ENCODE results near the gene TMPRSS9.

GRCh38 chr19:2340496-2341243, 19.4 kb upstream of the TMPRSS9 start:
- no peak for TF ChIP-seq TEAD4 (IDR thresholded peaks at IDR 0.05)
- no peak for TF ChIP-seq RAD21 (IDR thresholded peaks at IDR 0.05; ENCODE audit: low read depth)
- TF ChIP-seq REST (IDR thresholded peaks at IDR 0.05; ENCODE audit: low read depth) = no peak
- no peak for TF ChIP-seq CREB1 (IDR thresholded peaks at IDR 0.05; ENCODE audit: low read depth)
- no peak for TF ChIP-seq YY1 (IDR thresholded peaks at IDR 0.05; ENCODE audit: low read depth)
- no peak for TF ChIP-seq TCF12 (IDR thresholded peaks at IDR 0.05; ENCODE audit: low read depth)
- no peak for TF ChIP-seq EP300 (IDR thresholded peaks at IDR 0.05; ENCODE audit: borderline replicate concordance)
- no peak for TF ChIP-seq FOXM1 (IDR thresholded peaks at IDR 0.05; ENCODE audit: borderline replicate concordance, low read depth)
- no peak for TF ChIP-seq EGR1 (IDR thresholded peaks at IDR 0.05)
- TF ChIP-seq TAF1 (IDR thresholded peaks at IDR 0.05; ENCODE audit: low read depth) = no peak
- TF ChIP-seq NFIC (IDR thresholded peaks at IDR 0.05) = no peak
- no peak for TF ChIP-seq ZBTB7A (IDR thresholded peaks at IDR 0.05; ENCODE audit: low read depth)
- no peak for TF ChIP-seq MAX (IDR thresholded peaks at IDR 0.05)

Data from Ishikawa (cell line).